Skin epidermis (tissue), 12 donors: Measurements from ENCODE around the gene KCNH3.
"Not testable (repeated sequence)": the region's sequence is repeated elsewhere in the genome, so short reads cannot be mapped to it uniquely, and the experiment has no call there.

Source experiments
- H3K27ac ChIP-seq, 21 experiments: fragments of 200-600 bp; sonication (generic) in 11 of 21; one replicate each; pipeline ENCODE4 v1.5.0; 2020; ENCODE audit warnings: mild to moderate bottlenecking in 3 of 21, inconsistent platforms in 2 of 21, moderate library complexity in 2 of 21
- H3K4me3 ChIP-seq, 7 experiments: fragments of 200-600 bp; sonication (generic) in 2 of 7; one replicate each; pipeline ENCODE4 v1.5.0; 2020; ENCODE audit warnings: inconsistent platforms in 2 of 7, mild to moderate bottlenecking in 2 of 7, moderate library complexity in 1 of 7

Gene KCNH3

GRCh38 chr12:49524660-49525324 is 14.0 kb upstream of the KCNH3 start:
- Histone ChIP-seq H3K27ac (no peak overlapping the region), H3K4me3 (no peak overlapping the region)

- H3K27ac ChIP-seq, result no peak overlapping the region
- H3K4me3 ChIP-seq, result no peak overlapping the region
Measured at GRCh38 chr12:49525942-49526341, 12.9 kb upstream of the KCNH3 start.

GRCh38 chr12:49527361-49528130 is 11.3 kb upstream of the KCNH3 start:
- no peak overlapping the region for H3K27ac ChIP-seq
- H3K4me3 ChIP-seq, result no peak overlapping the region

- no peak overlapping the region for H3K27ac ChIP-seq
- H3K4me3 ChIP-seq, result no peak overlapping the region
Measured at GRCh38 chr12:49529414-49529813, 9.4 kb upstream of the KCNH3 start.

GRCh38 chr12:49531745-49532144 is 7.1 kb upstream of the KCNH3 start:
- Histone ChIP-seq H3K27ac (no peak overlapping the region), H3K4me3 (no peak overlapping the region)

- Histone ChIP-seq H3K4me3 (no peak overlapping the region), H3K27ac (no peak overlapping the region)
Measured at GRCh38 chr12:49533331-49533730, 5.5 kb upstream of the KCNH3 start.

GRCh38 chr12:49534122-49534521 is 4.7 kb upstream of the KCNH3 start:
- not testable (repeated sequence) for H3K27ac ChIP-seq, H3K4me3 ChIP-seq

- Histone ChIP-seq H3K4me3 (no peak overlapping the region), H3K27ac (no peak overlapping the region)
Measured at GRCh38 chr12:49534731-49535278, 4.0 kb upstream of the KCNH3 start.

GRCh38 chr12:49535921-49536525 is 2.8 kb upstream of the KCNH3 start:
- Histone ChIP-seq H3K27ac (no peak overlapping the region), H3K4me3 (no peak overlapping the region)

- no peak overlapping the region for H3K27ac ChIP-seq
Measured at GRCh38 chr12:49536526-49537071, 2.2 kb upstream of the KCNH3 start.

GRCh38 chr12:49537231-49537751 is 1.5 kb upstream of the KCNH3 start:
- no peak overlapping the region for H3K27ac ChIP-seq
- peak overlapping the region in 3 of 7 experiments; percentile 25 to 46 (median 45) for H3K4me3 ChIP-seq

More at GRCh38 chr12:49536526-49537071, 2.2 kb upstream of the KCNH3 start:
- no peak overlapping the region for H3K4me3 ChIP-seq

GRCh38 chr12:49537752-49538509 is 899 bp upstream of the KCNH3 start:
- peak overlapping the region; percentile 25 to 46 (median 41) for H3K4me3 ChIP-seq
- no peak overlapping the region for H3K27ac ChIP-seq

- Histone ChIP-seq H3K27ac (peak overlapping the region in 1 of 21 experiments; percentile 37), H3K4me3 (peak overlapping the region in 4 of 7 experiments; percentile 35 to 46 (median 44))
Measured at GRCh38 chr12:49539406-49540228, 787 bp downstream of the KCNH3 start.

- Histone ChIP-seq H3K27ac (peak overlapping the region in 1 of 21 experiments; percentile 37), H3K4me3 (peak overlapping the region in 1 of 7 experiments; percentile 43)
Measured at GRCh38 chr12:49540229-49541139, 1.7 kb downstream of the KCNH3 start.

- Histone ChIP-seq H3K4me3 (no peak overlapping the region), H3K27ac (peak overlapping the region in 1 of 21 experiments; percentile 30)
Measured at GRCh38 chr12:49541140-49541861, 2.5 kb downstream of the KCNH3 start.

- no peak overlapping the region for H3K27ac ChIP-seq
- H3K4me3 ChIP-seq, result no peak overlapping the region
Measured at GRCh38 chr12:49541911-49542505, 3.2 kb downstream of the KCNH3 start.
